H1 (cell line): Measurements from ENCODE around the gene AP4M1.

Experiments
- ATF2 ChIP-seq: IDR thresholded peaks from 2 replicates; pipeline ENCODE4 v1.6.1; 2012; ENCODE audit warnings: low read length, inconsistent platforms
- ATF3 ChIP-seq: IDR thresholded peaks from 2 replicates; pipeline ENCODE4 v1.6.1; 2011; ENCODE audit warnings: low read depth, mild to moderate bottlenecking, low read length; ENCODE audit not compliant: insufficient read depth
- CTCF ChIP-seq, 3 experiments: IDR thresholded peaks; 1 replicate in 2 of 3; 2 replicates in 1 of 3; pipeline versions ENCODE4 v1.5.1 to v1.6.1; 2011; ENCODE audit warnings: low read length in 3 of 3, mild to moderate bottlenecking in 3 of 3, inconsistent platforms in 2 of 3, low read depth in 1 of 3, moderate library complexity in 1 of 3; ENCODE audit not compliant: insufficient read depth in 1 of 3; ENCODE audit errors: control extremely low read depth in 1 of 3
- EZH2 ChIP-seq: fragments of 200-600 bp; sonication (generic); IDR thresholded peaks from 2 replicates; pipeline ENCODE4 v1.7.1; 2012; ENCODE audit warnings: low read depth, mild to moderate bottlenecking, moderate library complexity, low read length, inconsistent platforms; ENCODE audit not compliant: severe bottlenecking
- JUN ChIP-seq: IDR thresholded peaks from 2 replicates; pipeline ENCODE4 v1.6.1; 2011; ENCODE audit warnings: low read depth, mild to moderate bottlenecking, improper control_type of control experiment, low read length
- MAFK ChIP-seq: IDR thresholded peaks from 2 replicates; pipeline ENCODE4 v1.6.1; 2012; ENCODE audit warnings: low read depth, mild to moderate bottlenecking, improper control_type of control experiment, low read length
- POLR2A ChIP-seq, 2 experiments: IDR thresholded peaks; 1 replicate in 1 of 2; 2 replicates in 1 of 2; pipeline ENCODE4 v1.6.1; 2011; ENCODE audit warnings: low read depth in 2 of 2, low read length in 2 of 2, mild to moderate bottlenecking in 2 of 2; ENCODE audit errors: control extremely low read depth in 1 of 2
- POLR2AphosphoS5 ChIP-seq: IDR thresholded peaks from 2 replicates; pipeline ENCODE4 v1.6.1; 2011; ENCODE audit warnings: low read depth, low read length
- ZNF274 ChIP-seq: IDR thresholded peaks from 2 replicates; pipeline ENCODE4 v1.7.0; 2012; ENCODE audit warnings: low read length, borderline replicate concordance; ENCODE audit errors: extremely low read depth

GRCh38 chr7:100074841-100075240, 26.6 kb upstream of the AP4M1 start:
- TF ChIP-seq ZNF274 (no peak), POLR2AphosphoS5 (no peak), CTCF (IDR thresholded peaks at IDR 0.05; ENCODE audit: control extremely low read depth in 1 of 3, insufficient read depth in 1 of 3, low read depth in 1 of 3, low read length in 3 of 3) (no peak), JUN (no peak), ATF2 (no peak), EZH2 (no peak), POLR2A (IDR thresholded peaks at IDR 0.05; ENCODE audit: control extremely low read depth in 1 of 2, low read depth in 2 of 2, low read length in 2 of 2) (no peak), ATF3 (no peak), MAFK (no peak)
